HL-60/S4 (cell line): Measurements from ENCODE around the gene ANXA4.

Experiments
- in situ Hi-C: fragments of 300-500 bp; cut with MboI; formaldehyde crosslinking; loops from 2 replicates; pipeline ENCODE4 v1.14.3; 2022; ENCODE audit warnings: low sequenced_read_pairs

The ANXA4 gene

GRCh38 chr2:69741575-69742321 is at the start of gene ANXA4:
Gene ANXA4 (plus strand): TSS chr2:69742134. CDS start chr2:69781566, 39,432 bp downstream.
- in situ Hi-C loops, result loop anchor here (25.0 kb wide), 2 partner anchors 546 to 896 kb away; partner anchors contain the start of gene SNRPG

- in situ Hi-C loops, result no loop called here
These were observed 49.5 kb upstream of the ANXA4 start for GRCh38 chr2:69692424-69692823.

- in situ Hi-C loops, result no loop called here
These were observed 48.7 kb upstream of the ANXA4 start for GRCh38 chr2:69693059-69693774.

- in situ Hi-C loops, result no loop called here
These were observed 48.0 kb upstream of the ANXA4 start for GRCh38 chr2:69693775-69694450.

- in situ Hi-C loops, result no loop called here
These were observed 46.8 kb upstream of the ANXA4 start for GRCh38 chr2:69694894-69695849.

- in situ Hi-C loops, result no loop called here
These were observed 46.1 kb upstream of the ANXA4 start for GRCh38 chr2:69695850-69696216.

GRCh38 chr2:69700381-69700780 is 41.6 kb upstream of the ANXA4 start:
- in situ Hi-C loops, result loop anchor here (25.0 kb wide), 1 partner anchor 313 kb away; the partner anchor contains the start of gene GFPT1

GRCh38 chr2:69701100-69701945 is 40.6 kb upstream of the ANXA4 start:
- in situ Hi-C loops, result loop anchor here (25.0 kb wide), 1 partner anchor 314 kb away; the partner anchor contains the start of gene GFPT1

- in situ Hi-C loops, result loop anchor here (25.0 kb wide), 1 partner anchor 316 kb away; the partner anchor contains the start of gene GFPT1
These were observed 38.7 kb upstream of the ANXA4 start for GRCh38 chr2:69703189-69703588.

GRCh38 chr2:69704446-69704845 is 37.5 kb upstream of the ANXA4 start:
- in situ Hi-C loops, result loop anchor here (25.0 kb wide), 1 partner anchor 317 kb away; the partner anchor contains the start of gene GFPT1

GRCh38 chr2:69709290-69709689 is 32.6 kb upstream of the ANXA4 start:
- in situ Hi-C loops, result loop anchor here (25.0 kb wide), 1 partner anchor 322 kb away; the partner anchor contains the start of gene GFPT1

GRCh38 chr2:69711971-69712370 is 30.0 kb upstream of the ANXA4 start:
- in situ Hi-C loops, result loop anchor here (5.0 to 25.0 kb wide), 2 partner anchors 140 to 325 kb away; partner anchors contain the start of gene GFPT1

- in situ Hi-C loops, result loop anchor here (5.0 to 25.0 kb wide), 2 partner anchors 142 to 327 kb away; partner anchors contain the start of gene GFPT1
These were observed 27.9 kb upstream of the ANXA4 start for GRCh38 chr2:69714024-69714423.

GRCh38 chr2:69714539-69715220 is 27.3 kb upstream of the ANXA4 start:
- in situ Hi-C loops, result loop anchor here (5.0 to 25.0 kb wide), 2 partner anchors 142 to 327 kb away; partner anchors contain the start of gene GFPT1

GRCh38 chr2:69715964-69716363 is 26.0 kb upstream of the ANXA4 start:
- in situ Hi-C loops, result loop anchor here (25.0 kb wide), 1 partner anchor 329 kb away; the partner anchor contains the start of gene GFPT1

- in situ Hi-C loops, result loop anchor here (25.0 kb wide), 1 partner anchor 329 kb away; the partner anchor contains the start of gene GFPT1
These were observed 25.3 kb upstream of the ANXA4 start for GRCh38 chr2:69716555-69717120.

GRCh38 chr2:69717186-69717585 is 24.7 kb upstream of the ANXA4 start:
- in situ Hi-C loops, result loop anchor here (25.0 kb wide), 1 partner anchor 330 kb away; the partner anchor contains the start of gene GFPT1

GRCh38 chr2:69717861-69718273 is 24.1 kb upstream of the ANXA4 start:
- in situ Hi-C loops, result loop anchor here (25.0 kb wide), 1 partner anchor 331 kb away; the partner anchor contains the start of gene GFPT1
